HEK293 (cell line): Measurements from ENCODE around the gene R3HDML.

Source experiments
- HOXD13 ChIP-seq: sonication (generic); formaldehyde crosslinking; IDR thresholded peaks from 2 replicates; pipeline ENCODE4 v1.8.0; 2022; ENCODE audit warnings: missing genetic modification reagents, borderline replicate concordance
- OSR2 ChIP-seq: fragments of 450-650 bp; formaldehyde crosslinking; IDR thresholded peaks from 2 replicates; pipeline ENCODE4 v1.5.1; 2016; ENCODE audit warnings: missing biosample characterization, missing genetic modification characterization
- OVOL3 ChIP-seq: fragments of 450-650 bp; formaldehyde crosslinking; IDR thresholded peaks from 2 replicates; pipeline ENCODE4 v1.5.1; 2016; ENCODE audit warnings: missing biosample characterization, missing genetic modification characterization
- SP2 ChIP-seq: fragments of 450-650 bp; formaldehyde crosslinking; IDR thresholded peaks from 2 replicates; pipeline ENCODE4 v1.5.1; 2016; ENCODE audit warnings: missing biosample characterization, missing genetic modification characterization
- TRIM28 ChIP-seq: IDR thresholded peaks from 2 replicates; pipeline ENCODE4 v1.6.1; 2011; ENCODE audit warnings: low read length, control low read depth, borderline replicate concordance
- ZBTB17 ChIP-seq: fragments of 450-650 bp; formaldehyde crosslinking; IDR thresholded peaks from 2 replicates; pipeline ENCODE4 v1.5.1; 2016; ENCODE audit warnings: missing biosample characterization, missing genetic modification characterization
- ZBTB48 ChIP-seq: fragments of 450-650 bp; formaldehyde crosslinking; IDR thresholded peaks from 2 replicates; pipeline ENCODE4 v1.5.1; 2016; ENCODE audit warnings: missing biosample characterization, missing genetic modification characterization
- ZBTB8A ChIP-seq: fragments of 450-650 bp; formaldehyde crosslinking; IDR thresholded peaks from 2 replicates; pipeline ENCODE4 v1.5.1; 2016; ENCODE audit warnings: missing biosample characterization, missing genetic modification characterization
- ZNF169 ChIP-seq: fragments of 450-650 bp; formaldehyde crosslinking; IDR thresholded peaks from 2 replicates; pipeline ENCODE4 v1.5.1; 2016; ENCODE audit warnings: missing biosample characterization, missing genetic modification characterization
- ZNF221 ChIP-seq: fragments of 450-650 bp; formaldehyde crosslinking; IDR thresholded peaks from 2 replicates; pipeline ENCODE4 v1.5.1; 2017; ENCODE audit warnings: missing biosample characterization, missing genetic modification characterization, borderline replicate concordance
- ZNF311 ChIP-seq: fragments of 450-650 bp; formaldehyde crosslinking; IDR thresholded peaks from 2 replicates; pipeline ENCODE4 v1.5.1; 2017; ENCODE audit warnings: missing biosample characterization, missing genetic modification characterization, borderline replicate concordance
- ZNF341 ChIP-seq: fragments of 450-650 bp; formaldehyde crosslinking; IDR thresholded peaks from 2 replicates; pipeline ENCODE4; 2016; ENCODE audit warnings: low read depth, missing biosample characterization, missing genetic modification characterization
- ZNF391 ChIP-seq: fragments of 450-650 bp; formaldehyde crosslinking; IDR thresholded peaks from 2 replicates; pipeline ENCODE4 v1.5.1; 2016; ENCODE audit warnings: low read depth, missing biosample characterization, missing genetic modification characterization, borderline replicate concordance
- ZNF514 ChIP-seq: fragments of 450-650 bp; formaldehyde crosslinking; IDR thresholded peaks from 2 replicates; pipeline ENCODE4 v1.5.1; 2016; ENCODE audit warnings: missing biosample characterization, missing genetic modification characterization
- ZNF529 ChIP-seq: fragments of 450-650 bp; formaldehyde crosslinking; IDR thresholded peaks from 2 replicates; pipeline ENCODE4 v1.5.1; 2017; ENCODE audit warnings: missing genetic modification characterization, missing biosample characterization; ENCODE audit not compliant: insufficient replicate concordance
- ZNF670 ChIP-seq: fragments of 450-650 bp; formaldehyde crosslinking; IDR thresholded peaks from 2 replicates; pipeline ENCODE4 v1.5.1; 2016; ENCODE audit warnings: missing biosample characterization, missing genetic modification characterization, low read depth
- TF ChIP-seq, protein P1 (sequence below): fragments of 450-650 bp; formaldehyde crosslinking; conservative IDR thresholded peaks from 2 replicates; pipeline ENCODE4 v1.5.1; 2016; ENCODE audit warnings: low read depth, missing biosample characterization, missing genetic modification characterization
- TF ChIP-seq, protein P2 (sequence below): IDR thresholded peaks from 2 replicates; pipeline ENCODE4 v1.6.1; 2011; ENCODE audit warnings: mild to moderate bottlenecking, low read depth, low read length, borderline replicate concordance
- TF ChIP-seq, protein P3 (sequence below): fragments of 450-650 bp; formaldehyde crosslinking; IDR thresholded peaks from 2 replicates; pipeline ENCODE4 v1.5.1; 2016; ENCODE audit warnings: missing biosample characterization, missing genetic modification characterization
- TF ChIP-seq, protein P4 (sequence below): fragments of 450-650 bp; formaldehyde crosslinking; IDR thresholded peaks from 2 replicates; pipeline ENCODE4 v1.5.1; 2016; ENCODE audit warnings: missing biosample characterization, missing genetic modification characterization, low read depth
- TF ChIP-seq, protein P5 (sequence below): fragments of 450-650 bp; formaldehyde crosslinking; IDR thresholded peaks from 2 replicates; pipeline ENCODE4 v1.5.1; 2016; ENCODE audit warnings: missing biosample characterization, missing genetic modification characterization
- TF ChIP-seq, protein P6 (sequence below): fragments of 450-650 bp; formaldehyde crosslinking; IDR thresholded peaks from 2 replicates; pipeline ENCODE4 v1.5.1; 2016; ENCODE audit warnings: missing biosample characterization, missing genetic modification characterization
- TF ChIP-seq, protein P7 (sequence below): fragments of 450-650 bp; formaldehyde crosslinking; IDR thresholded peaks from 2 replicates; pipeline ENCODE4 v1.5.1; 2016; ENCODE audit warnings: missing biosample characterization, missing genetic modification characterization

R3HDML gene

DNA sequence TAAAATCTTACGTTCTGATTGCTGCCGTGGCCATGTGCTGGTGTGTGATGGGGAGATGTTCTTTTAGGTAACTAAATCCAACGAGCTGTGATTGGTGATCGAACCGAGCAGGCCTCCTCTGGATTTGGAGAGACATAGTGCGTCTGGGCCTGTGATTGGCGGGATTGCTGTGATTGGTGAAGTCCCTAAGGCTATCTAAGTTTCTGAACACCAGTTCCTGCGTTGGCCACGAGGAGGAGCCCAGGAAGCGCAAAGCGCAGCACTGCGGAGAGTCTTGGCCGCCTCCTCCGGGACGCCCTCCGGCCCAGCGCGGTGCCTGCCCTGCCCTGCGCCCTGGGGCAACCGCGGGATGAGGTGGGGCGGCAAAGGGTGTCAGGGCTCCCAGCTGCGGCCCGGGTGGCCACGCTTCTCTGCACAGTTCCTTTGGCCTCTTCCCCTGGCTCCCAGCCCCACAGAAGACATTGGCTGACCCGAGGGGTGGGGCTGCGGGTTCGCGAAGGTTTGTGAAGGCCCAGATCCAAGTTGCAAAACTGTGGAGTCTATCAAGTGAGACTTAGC is 51.7 kb downstream of the R3HDML start (continued):
- TF ChIP-seq, protein P1, sequence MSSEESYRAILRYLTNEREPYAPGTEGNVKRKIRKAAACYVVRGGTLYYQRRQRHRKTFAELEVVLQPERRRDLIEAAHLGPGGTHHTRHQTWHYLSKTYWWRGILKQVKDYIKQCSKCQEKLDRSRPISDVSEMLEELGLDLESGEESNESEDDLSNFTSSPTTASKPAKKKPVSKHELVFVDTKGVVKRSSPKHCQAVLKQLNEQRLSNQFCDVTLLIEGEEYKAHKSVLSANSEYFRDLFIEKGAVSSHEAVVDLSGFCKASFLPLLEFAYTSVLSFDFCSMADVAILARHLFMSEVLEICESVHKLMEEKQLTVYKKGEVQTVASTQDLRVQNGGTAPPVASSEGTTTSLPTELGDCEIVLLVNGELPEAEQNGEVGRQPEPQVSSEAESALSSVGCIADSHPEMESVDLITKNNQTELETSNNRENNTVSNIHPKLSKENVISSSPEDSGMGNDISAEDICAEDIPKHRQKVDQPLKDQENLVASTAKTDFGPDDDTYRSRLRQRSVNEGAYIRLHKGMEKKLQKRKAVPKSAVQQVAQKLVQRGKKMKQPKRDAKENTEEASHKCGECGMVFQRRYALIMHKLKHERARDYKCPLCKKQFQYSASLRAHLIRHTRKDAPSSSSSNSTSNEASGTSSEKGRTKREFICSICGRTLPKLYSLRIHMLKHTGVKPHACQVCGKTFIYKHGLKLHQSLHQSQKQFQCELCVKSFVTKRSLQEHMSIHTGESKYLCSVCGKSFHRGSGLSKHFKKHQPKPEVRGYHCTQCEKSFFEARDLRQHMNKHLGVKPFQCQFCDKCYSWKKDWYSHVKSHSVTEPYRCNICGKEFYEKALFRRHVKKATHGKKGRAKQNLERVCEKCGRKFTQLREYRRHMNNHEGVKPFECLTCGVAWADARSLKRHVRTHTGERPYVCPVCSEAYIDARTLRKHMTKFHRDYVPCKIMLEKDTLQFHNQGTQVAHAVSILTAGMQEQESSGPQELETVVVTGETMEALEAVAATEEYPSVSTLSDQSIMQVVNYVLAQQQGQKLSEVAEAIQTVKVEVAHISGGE (tag by site-specific recombination): no peak
- TF ChIP-seq HOXD13 (CRISPR knock-in tag): no peak
- no peak for TF ChIP-seq ZNF391 (tag by site-specific recombination)
- TF ChIP-seq, protein P2, sequence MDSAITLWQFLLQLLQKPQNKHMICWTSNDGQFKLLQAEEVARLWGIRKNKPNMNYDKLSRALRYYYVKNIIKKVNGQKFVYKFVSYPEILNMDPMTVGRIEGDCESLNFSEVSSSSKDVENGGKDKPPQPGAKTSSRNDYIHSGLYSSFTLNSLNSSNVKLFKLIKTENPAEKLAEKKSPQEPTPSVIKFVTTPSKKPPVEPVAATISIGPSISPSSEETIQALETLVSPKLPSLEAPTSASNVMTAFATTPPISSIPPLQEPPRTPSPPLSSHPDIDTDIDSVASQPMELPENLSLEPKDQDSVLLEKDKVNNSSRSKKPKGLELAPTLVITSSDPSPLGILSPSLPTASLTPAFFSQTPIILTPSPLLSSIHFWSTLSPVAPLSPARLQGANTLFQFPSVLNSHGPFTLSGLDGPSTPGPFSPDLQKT: no peak
- no peak for TF ChIP-seq ZNF529 (tag by site-specific recombination)
- no peak for TF ChIP-seq ZNF670
- TF ChIP-seq, protein P3, sequence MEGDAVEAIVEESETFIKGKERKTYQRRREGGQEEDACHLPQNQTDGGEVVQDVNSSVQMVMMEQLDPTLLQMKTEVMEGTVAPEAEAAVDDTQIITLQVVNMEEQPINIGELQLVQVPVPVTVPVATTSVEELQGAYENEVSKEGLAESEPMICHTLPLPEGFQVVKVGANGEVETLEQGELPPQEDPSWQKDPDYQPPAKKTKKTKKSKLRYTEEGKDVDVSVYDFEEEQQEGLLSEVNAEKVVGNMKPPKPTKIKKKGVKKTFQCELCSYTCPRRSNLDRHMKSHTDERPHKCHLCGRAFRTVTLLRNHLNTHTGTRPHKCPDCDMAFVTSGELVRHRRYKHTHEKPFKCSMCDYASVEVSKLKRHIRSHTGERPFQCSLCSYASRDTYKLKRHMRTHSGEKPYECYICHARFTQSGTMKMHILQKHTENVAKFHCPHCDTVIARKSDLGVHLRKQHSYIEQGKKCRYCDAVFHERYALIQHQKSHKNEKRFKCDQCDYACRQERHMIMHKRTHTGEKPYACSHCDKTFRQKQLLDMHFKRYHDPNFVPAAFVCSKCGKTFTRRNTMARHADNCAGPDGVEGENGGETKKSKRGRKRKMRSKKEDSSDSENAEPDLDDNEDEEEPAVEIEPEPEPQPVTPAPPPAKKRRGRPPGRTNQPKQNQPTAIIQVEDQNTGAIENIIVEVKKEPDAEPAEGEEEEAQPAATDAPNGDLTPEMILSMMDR (tag by site-specific recombination): peak; percentile 69; the same call in 1 of the 2 replicates
- TF ChIP-seq ZBTB17 (tag by site-specific recombination): peak; percentile 33; the same call in 1 of the 2 replicates
- no peak for TF ChIP-seq ZNF221 (tag by site-specific recombination)
- TF ChIP-seq ZBTB8A (tag by site-specific recombination): peak; percentile 64
- TF ChIP-seq, protein P4, sequence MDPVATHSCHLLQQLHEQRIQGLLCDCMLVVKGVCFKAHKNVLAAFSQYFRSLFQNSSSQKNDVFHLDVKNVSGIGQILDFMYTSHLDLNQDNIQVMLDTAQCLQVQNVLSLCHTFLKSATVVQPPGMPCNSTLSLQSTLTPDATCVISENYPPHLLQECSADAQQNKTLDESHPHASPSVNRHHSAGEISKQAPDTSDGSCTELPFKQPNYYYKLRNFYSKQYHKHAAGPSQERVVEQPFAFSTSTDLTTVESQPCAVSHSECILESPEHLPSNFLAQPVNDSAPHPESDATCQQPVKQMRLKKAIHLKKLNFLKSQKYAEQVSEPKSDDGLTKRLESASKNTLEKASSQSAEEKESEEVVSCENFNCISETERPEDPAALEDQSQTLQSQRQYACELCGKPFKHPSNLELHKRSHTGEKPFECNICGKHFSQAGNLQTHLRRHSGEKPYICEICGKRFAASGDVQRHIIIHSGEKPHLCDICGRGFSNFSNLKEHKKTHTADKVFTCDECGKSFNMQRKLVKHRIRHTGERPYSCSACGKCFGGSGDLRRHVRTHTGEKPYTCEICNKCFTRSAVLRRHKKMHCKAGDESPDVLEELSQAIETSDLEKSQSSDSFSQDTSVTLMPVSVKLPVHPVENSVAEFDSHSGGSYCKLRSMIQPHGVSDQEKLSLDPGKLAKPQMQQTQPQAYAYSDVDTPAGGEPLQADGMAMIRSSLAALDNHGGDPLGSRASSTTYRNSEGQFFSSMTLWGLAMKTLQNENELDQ: no peak
- TF ChIP-seq SP2 (tag by site-specific recombination): peak; percentile 33
- no peak for TF ChIP-seq ZNF311 (tag by site-specific recombination)
- 0 out of 2 replicates have a peak, but pooled peaks have one; percentile 13 for TF ChIP-seq TRIM28
- TF ChIP-seq ZNF169 (tag by site-specific recombination): no peak
- no peak for TF ChIP-seq OVOL3 (tag by site-specific recombination)
- TF ChIP-seq, protein P5, sequence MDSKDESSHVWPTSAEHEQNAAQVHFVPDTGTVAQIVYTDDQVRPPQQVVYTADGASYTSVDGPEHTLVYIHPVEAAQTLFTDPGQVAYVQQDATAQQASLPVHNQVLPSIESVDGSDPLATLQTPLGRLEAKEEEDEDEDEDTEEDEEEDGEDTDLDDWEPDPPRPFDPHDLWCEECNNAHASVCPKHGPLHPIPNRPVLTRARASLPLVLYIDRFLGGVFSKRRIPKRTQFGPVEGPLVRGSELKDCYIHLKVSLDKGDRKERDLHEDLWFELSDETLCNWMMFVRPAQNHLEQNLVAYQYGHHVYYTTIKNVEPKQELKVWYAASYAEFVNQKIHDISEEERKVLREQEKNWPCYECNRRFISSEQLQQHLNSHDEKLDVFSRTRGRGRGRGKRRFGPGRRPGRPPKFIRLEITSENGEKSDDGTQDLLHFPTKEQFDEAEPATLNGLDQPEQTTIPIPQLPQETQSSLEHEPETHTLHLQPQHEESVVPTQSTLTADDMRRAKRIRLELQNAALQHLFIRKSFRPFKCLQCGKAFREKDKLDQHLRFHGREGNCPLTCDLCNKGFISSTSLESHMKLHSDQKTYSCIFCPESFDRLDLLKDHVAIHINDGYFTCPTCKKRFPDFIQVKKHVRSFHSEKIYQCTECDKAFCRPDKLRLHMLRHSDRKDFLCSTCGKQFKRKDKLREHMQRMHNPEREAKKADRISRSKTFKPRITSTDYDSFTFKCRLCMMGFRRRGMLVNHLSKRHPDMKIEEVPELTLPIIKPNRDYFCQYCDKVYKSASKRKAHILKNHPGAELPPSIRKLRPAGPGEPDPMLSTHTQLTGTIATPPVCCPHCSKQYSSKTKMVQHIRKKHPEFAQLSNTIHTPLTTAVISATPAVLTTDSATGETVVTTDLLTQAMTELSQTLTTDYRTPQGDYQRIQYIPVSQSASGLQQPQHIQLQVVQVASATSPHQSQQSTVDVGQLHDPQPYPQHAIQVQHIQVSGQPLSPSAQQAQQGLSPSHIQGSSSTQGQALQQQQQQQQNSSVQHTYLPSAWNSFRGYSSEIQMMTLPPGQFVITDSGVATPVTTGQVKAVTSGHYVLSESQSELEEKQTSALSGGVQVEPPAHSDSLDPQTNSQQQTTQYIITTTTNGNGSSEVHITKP (tag by site-specific recombination): no peak
- TF ChIP-seq ZNF341 (tag by site-specific recombination): no peak
- no peak for TF ChIP-seq OSR2 (tag by site-specific recombination)
- TF ChIP-seq, protein P6, sequence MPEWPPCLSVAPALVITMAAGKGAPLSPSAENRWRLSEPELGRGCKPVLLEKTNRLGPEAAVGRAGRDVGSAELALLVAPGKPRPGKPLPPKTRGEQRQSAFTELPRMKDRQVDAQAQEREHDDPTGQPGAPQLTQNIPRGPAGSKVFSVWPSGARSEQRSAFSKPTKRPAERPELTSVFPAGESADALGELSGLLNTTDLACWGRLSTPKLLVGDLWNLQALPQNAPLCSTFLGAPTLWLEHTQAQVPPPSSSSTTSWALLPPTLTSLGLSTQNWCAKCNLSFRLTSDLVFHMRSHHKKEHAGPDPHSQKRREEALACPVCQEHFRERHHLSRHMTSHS: no peak
- TF ChIP-seq, protein P7, sequence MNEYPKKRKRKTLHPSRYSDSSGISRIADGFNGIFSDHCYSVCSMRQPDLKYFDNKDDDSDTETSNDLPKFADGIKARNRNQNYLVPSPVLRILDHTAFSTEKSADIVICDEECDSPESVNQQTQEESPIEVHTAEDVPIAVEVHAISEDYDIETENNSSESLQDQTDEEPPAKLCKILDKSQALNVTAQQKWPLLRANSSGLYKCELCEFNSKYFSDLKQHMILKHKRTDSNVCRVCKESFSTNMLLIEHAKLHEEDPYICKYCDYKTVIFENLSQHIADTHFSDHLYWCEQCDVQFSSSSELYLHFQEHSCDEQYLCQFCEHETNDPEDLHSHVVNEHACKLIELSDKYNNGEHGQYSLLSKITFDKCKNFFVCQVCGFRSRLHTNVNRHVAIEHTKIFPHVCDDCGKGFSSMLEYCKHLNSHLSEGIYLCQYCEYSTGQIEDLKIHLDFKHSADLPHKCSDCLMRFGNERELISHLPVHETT: no peak
- peak; percentile 80 for TF ChIP-seq ZBTB48
- TF ChIP-seq ZNF514 (tag by site-specific recombination): no peak
